Activated naive CD8-positive, alpha-beta T cell (primary cell): Measurements from ENCODE around the gene DPP10.

ENCODE experiments used
- H3K27ac Mint-ChIP-seq: one replicate; pipeline ENCODE4 v1.8.0; 2021; ENCODE audit warnings: mixed read lengths
- H3K27me3 Mint-ChIP-seq: one replicate; pipeline ENCODE4 v1.8.0; 2021; ENCODE audit warnings: mixed read lengths
- H3K36me3 Mint-ChIP-seq: one replicate; pipeline ENCODE4 v1.8.0; 2021; ENCODE audit warnings: mixed read lengths
- H3K4me1 Mint-ChIP-seq: one replicate; pipeline ENCODE4 v1.8.0; 2021; ENCODE audit warnings: low read depth, mixed read lengths
- H3K4me3 Mint-ChIP-seq: one replicate; pipeline ENCODE4 v1.8.0; 2021; ENCODE audit warnings: mild to moderate bottlenecking, mixed read lengths
- H3K9me3 Mint-ChIP-seq: one replicate; pipeline ENCODE4 v1.8.0; 2021; ENCODE audit warnings: low read depth, mixed read lengths

DPP10 gene

DNA sequence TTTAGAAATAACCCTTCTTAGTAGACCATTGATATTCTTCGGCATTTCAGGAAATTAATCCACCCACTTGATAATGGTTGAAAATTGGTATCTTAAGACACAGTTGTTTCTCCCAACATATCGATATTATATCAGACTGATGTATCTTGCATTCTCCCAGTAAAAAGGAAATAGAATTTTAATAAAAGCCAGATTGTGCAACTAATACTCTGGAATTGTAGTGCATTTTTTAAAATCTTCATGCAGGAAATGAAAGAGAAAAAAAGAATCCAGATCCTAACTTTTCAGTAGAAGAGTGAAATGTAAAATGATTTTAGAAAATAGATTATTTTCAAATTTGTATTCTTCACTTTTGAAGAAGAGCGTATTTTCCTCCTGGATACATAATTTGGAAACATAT is 1168.4 kb downstream of the DPP10 start:
- H3K27ac Mint-ChIP-seq = no peak overlapping the region
- H3K4me1 Mint-ChIP-seq = no peaks in the 10 kb centered on the region
- peaks cover 20% of the 10 kb centered on the region for H3K9me3 Mint-ChIP-seq
- no peaks in the 10 kb centered on the region for H3K36me3 Mint-ChIP-seq
- H3K27me3 Mint-ChIP-seq = no peaks in the 10 kb centered on the region
- no peak overlapping the region for H3K4me3 Mint-ChIP-seq

GRCh38 chr2:115624332-115624731 is 1181.9 kb downstream of the DPP10 start:
- no peak overlapping the region for H3K4me3 Mint-ChIP-seq
- no peak overlapping the region for H3K27ac Mint-ChIP-seq
- no peaks in the 10 kb centered on the region for H3K4me1 Mint-ChIP-seq
- H3K36me3 Mint-ChIP-seq = no peaks in the 10 kb centered on the region
- no peaks in the 10 kb centered on the region for H3K27me3 Mint-ChIP-seq
- H3K9me3 Mint-ChIP-seq = peaks cover 5% of the 10 kb centered on the region

- Mint-ChIP-seq H3K27me3 (no peaks in the 10 kb centered on the region), H3K36me3 (no peaks in the 10 kb centered on the region), H3K9me3 (peaks cover 20% of the 10 kb centered on the region), H3K4me1 (no peaks in the 10 kb centered on the region), H3K4me3 (no peak overlapping the region), H3K27ac (no peak overlapping the region)
Observed at GRCh38 chr2:115634578-115634977, 1192.1 kb downstream of the DPP10 start.

- no peaks in the 10 kb centered on the region for H3K4me1 Mint-ChIP-seq
- H3K27ac Mint-ChIP-seq = no peak overlapping the region
- no peaks in the 10 kb centered on the region for H3K27me3 Mint-ChIP-seq
- no peak overlapping the region for H3K4me3 Mint-ChIP-seq
- H3K9me3 Mint-ChIP-seq = peaks cover 14% of the 10 kb centered on the region
- H3K36me3 Mint-ChIP-seq = no peaks in the 10 kb centered on the region
Observed at GRCh38 chr2:115635430-115635829, 1193.0 kb downstream of the DPP10 start.

GRCh38 chr2:115649731-115650130 is 1207.3 kb downstream of the DPP10 start:
- Mint-ChIP-seq H3K27me3 (no peaks in the 10 kb centered on the region), H3K4me1 (no peaks in the 10 kb centered on the region), H3K9me3 (peaks cover 21% of the 10 kb centered on the region), H3K36me3 (no peaks in the 10 kb centered on the region), H3K27ac (no peak overlapping the region), H3K4me3 (no peak overlapping the region)

DNA sequence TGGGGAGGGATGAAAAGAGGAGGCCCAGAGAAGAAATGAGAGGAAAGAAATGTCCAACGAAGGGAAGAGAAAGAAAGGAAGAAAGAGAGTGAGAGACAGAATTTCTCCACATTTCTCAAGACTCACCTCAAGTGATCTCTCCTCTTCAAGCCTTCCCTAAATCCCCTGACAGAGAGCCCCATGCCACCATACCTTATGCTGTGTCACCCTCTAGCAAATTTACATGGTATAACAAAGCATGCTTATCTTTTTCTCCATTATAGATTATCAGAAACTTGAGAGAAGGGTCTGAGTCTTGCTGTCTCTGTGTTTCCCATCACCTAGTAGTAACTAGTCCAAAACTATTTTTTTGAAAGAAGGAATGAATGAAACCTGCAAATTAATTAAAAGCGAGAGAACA is 1208.4 kb downstream of the DPP10 start:
- Mint-ChIP-seq H3K4me1 (no peaks in the 10 kb centered on the region), H3K36me3 (no peaks in the 10 kb centered on the region), H3K27me3 (no peaks in the 10 kb centered on the region), H3K9me3 (peaks cover 15% of the 10 kb centered on the region), H3K4me3 (no peak overlapping the region), H3K27ac (no peak overlapping the region)

GRCh38 chr2:115652652-115653051 is 1210.2 kb downstream of the DPP10 start:
- peaks cover 11% of the 10 kb centered on the region for H3K9me3 Mint-ChIP-seq
- H3K36me3 Mint-ChIP-seq = no peaks in the 10 kb centered on the region
- no peaks in the 10 kb centered on the region for H3K4me1 Mint-ChIP-seq
- H3K27me3 Mint-ChIP-seq = no peaks in the 10 kb centered on the region
- H3K4me3 Mint-ChIP-seq = no peak overlapping the region
- H3K27ac Mint-ChIP-seq = no peak overlapping the region

DNA sequence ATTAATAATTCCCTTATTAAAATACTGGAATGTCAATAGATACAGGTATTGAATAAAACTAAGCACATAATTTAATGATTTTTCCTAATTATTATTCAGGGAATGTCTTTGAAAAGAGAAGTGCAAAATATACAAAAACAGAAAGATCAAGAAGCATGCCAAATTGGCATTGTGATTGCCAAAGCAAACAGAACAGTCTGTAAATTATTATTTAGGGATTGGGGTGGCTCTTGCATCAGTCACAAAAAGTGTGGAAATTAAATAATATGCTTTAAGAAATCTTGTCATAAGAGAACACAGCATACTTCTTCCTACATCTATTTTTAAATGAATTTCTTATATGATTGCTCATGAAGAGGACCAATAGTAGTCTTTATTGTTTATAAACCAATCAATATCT is 1211.9 kb downstream of the DPP10 start:
- H3K9me3 Mint-ChIP-seq = peaks cover 11% of the 10 kb centered on the region
- no peaks in the 10 kb centered on the region for H3K36me3 Mint-ChIP-seq
- no peak overlapping the region for H3K4me3 Mint-ChIP-seq
- no peaks in the 10 kb centered on the region for H3K27me3 Mint-ChIP-seq
- no peak overlapping the region for H3K27ac Mint-ChIP-seq
- no peaks in the 10 kb centered on the region for H3K4me1 Mint-ChIP-seq

DNA sequence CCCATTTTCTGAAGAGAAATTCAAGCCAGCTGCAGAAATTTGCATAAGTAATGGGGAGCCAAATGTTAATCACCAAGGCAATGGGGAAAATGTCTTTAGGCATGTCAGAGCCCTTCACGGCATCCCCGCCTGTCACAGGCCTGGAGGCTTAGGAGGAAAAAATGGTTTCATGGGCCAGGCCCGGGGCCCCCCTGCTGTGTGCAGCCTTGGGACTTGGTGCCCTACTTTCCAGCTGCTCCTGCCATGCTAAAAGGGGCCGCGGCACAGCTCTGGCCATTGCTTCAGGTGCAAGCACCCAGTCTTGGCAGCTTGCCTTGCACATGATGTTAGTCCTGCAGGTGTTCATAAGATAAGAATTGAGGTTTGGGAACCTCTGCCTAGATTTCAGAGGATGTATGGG is 1235.7 kb downstream of the DPP10 start:
- Mint-ChIP-seq H3K27ac (no peak overlapping the region), H3K9me3 (peaks cover 30% of the 10 kb centered on the region), H3K27me3 (no peaks in the 10 kb centered on the region), H3K4me1 (no peaks in the 10 kb centered on the region), H3K36me3 (peaks cover 2% of the 10 kb centered on the region), H3K4me3 (no peak overlapping the region)

DNA sequence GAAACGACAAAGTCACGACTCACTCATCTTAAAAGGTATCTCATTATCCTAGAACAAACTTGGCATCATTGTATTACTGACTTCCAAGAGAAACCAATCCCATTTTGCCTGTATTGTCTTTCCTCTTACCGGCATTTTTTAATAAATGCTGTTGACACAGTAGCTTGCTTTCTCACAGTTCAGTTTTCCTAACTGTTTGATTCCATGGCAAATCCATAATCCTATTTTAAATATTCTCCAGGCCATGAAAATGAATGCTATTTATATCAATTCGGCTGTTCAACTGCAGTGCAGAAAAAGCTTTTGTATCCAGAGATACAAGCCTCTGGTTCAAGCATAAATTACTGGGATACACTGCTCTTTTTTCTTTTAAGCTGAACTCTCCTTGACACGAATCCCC is 1241.9 kb downstream of the DPP10 start:
- Mint-ChIP-seq H3K9me3 (peaks cover 22% of the 10 kb centered on the region), H3K4me1 (no peaks in the 10 kb centered on the region), H3K27ac (no peak overlapping the region), H3K4me3 (no peak overlapping the region), H3K36me3 (no peaks in the 10 kb centered on the region), H3K27me3 (no peaks in the 10 kb centered on the region)

- H3K9me3 Mint-ChIP-seq = peaks cover 18% of the 10 kb centered on the region
- H3K4me3 Mint-ChIP-seq = no peak overlapping the region
- H3K36me3 Mint-ChIP-seq = no peaks in the 10 kb centered on the region
- no peaks in the 10 kb centered on the region for H3K4me1 Mint-ChIP-seq
- H3K27me3 Mint-ChIP-seq = no peaks in the 10 kb centered on the region
- H3K27ac Mint-ChIP-seq = no peak overlapping the region
Observed at GRCh38 chr2:115691409-115691808, 1249.0 kb downstream of the DPP10 start.

- no peaks in the 10 kb centered on the region for H3K4me1 Mint-ChIP-seq
- no peaks in the 10 kb centered on the region for H3K27me3 Mint-ChIP-seq
- no peak overlapping the region for H3K4me3 Mint-ChIP-seq
- peaks cover 14% of the 10 kb centered on the region for H3K9me3 Mint-ChIP-seq
- no peak overlapping the region for H3K27ac Mint-ChIP-seq
- H3K36me3 Mint-ChIP-seq = no peaks in the 10 kb centered on the region
Observed at GRCh38 chr2:115694651-115695050, 1252.2 kb downstream of the DPP10 start.

- Mint-ChIP-seq H3K36me3 (no peaks in the 10 kb centered on the region), H3K27ac (no peak overlapping the region), H3K4me1 (no peaks in the 10 kb centered on the region), H3K4me3 (no peak overlapping the region), H3K27me3 (no peaks in the 10 kb centered on the region), H3K9me3 (peaks cover 19% of the 10 kb centered on the region)
Observed at GRCh38 chr2:115733190-115733775, 1290.8 kb downstream of the DPP10 start.

DNA sequence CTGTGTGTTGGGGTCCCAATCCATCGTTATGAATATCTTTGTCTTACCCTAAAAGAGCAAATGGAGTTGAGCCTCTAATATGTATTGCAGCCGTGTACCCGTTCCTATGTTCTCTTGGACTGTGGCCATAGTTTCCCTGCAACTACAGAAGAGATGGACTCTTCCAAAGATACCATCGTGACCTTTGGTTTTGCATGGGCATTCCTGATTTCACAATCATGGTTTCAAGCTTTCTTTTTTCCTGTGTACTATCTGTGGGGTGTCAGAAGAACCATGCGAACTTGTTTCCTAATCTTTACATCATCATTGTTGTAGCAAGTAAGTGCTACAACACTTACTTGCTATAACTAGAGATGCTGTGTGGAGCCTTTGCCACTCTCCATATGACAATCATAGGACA is 1295.7 kb downstream of the DPP10 start:
- H3K4me3 Mint-ChIP-seq = no peak overlapping the region
- H3K36me3 Mint-ChIP-seq = no peaks in the 10 kb centered on the region
- no peak overlapping the region for H3K27ac Mint-ChIP-seq
- peaks cover 21% of the 10 kb centered on the region for H3K9me3 Mint-ChIP-seq
- no peaks in the 10 kb centered on the region for H3K27me3 Mint-ChIP-seq
- H3K4me1 Mint-ChIP-seq = no peaks in the 10 kb centered on the region

- H3K9me3 Mint-ChIP-seq = peaks cover 19% of the 10 kb centered on the region
- no peaks in the 10 kb centered on the region for H3K36me3 Mint-ChIP-seq
- H3K27me3 Mint-ChIP-seq = no peaks in the 10 kb centered on the region
- H3K27ac Mint-ChIP-seq = no peak overlapping the region
- no peaks in the 10 kb centered on the region for H3K4me1 Mint-ChIP-seq
- no peak overlapping the region for H3K4me3 Mint-ChIP-seq
Observed at GRCh38 chr2:115739574-115739973, 1297.1 kb downstream of the DPP10 start.

GRCh38 chr2:115746151-115746550 is 1303.7 kb downstream of the DPP10 start:
- Mint-ChIP-seq H3K4me3 (no peak overlapping the region), H3K9me3 (peaks cover 4% of the 10 kb centered on the region), H3K27ac (no peak overlapping the region), H3K36me3 (no peaks in the 10 kb centered on the region), H3K27me3 (no peaks in the 10 kb centered on the region), H3K4me1 (no peaks in the 10 kb centered on the region)
